ENCODE results near the gene NPFF. TPM values are rescaled to one million over a fixed set of nuclear protein-coding genes. Genes with fewer than 3 reads are reported as not detected.

Gene NPFF
- polyA plus RNA-seq, 1 experiment: not detected

Small RNA genes within 50 kb of the gene (small RNA-seq; reads per million reads assigned to genes)
- not detected for gene AC023509.3 (ENCODE audit: insufficient read length, low read depth)

Other genes with a start within 250 kb of the NPFF start
- 1.6 and 2.1 TPM in 2 replicates for gene ESPL1, start 239.2 kb downstream of the NPFF start, polyA plus RNA-seq (2011; rRNA removed)
- 970 and 991 TPM in 2 replicates for gene PFDN5, start 211.9 kb downstream of the NPFF start, polyA plus RNA-seq (2011; rRNA removed)
- gene MYG1, start 207.8 kb downstream of the NPFF start, polyA plus RNA-seq (2011; rRNA removed): 47.8 and 63.2 TPM in 2 replicates
- 40.0 and 46.7 TPM in 2 replicates for gene AAAS, start 185.9 kb downstream of the NPFF start, polyA plus RNA-seq (2011; rRNA removed)
- gene SP7, start 171.1 kb downstream of the NPFF start, polyA plus RNA-seq (2011; rRNA removed): not detected in 2 replicates
- gene SP1, start 127.3 kb downstream of the NPFF start, polyA plus RNA-seq (2011; rRNA removed): 44.6 and 45.9 TPM in 2 replicates
- gene AMHR2, start 83.6 kb downstream of the NPFF start, polyA plus RNA-seq (2011; rRNA removed): not detected in 2 replicates
- gene PRR13, start 65.8 kb downstream of the NPFF start, polyA plus RNA-seq (2011; rRNA removed): 71.4 and 92.8 TPM in 2 replicates
- gene PCBP2, start 55.4 kb downstream of the NPFF start, polyA plus RNA-seq (2011; rRNA removed): 286 and 408 TPM in 2 replicates
- 35.7 and 46.1 TPM in 2 replicates for gene MAP3K12, start 8.0 kb downstream of the NPFF start, polyA plus RNA-seq (2011; rRNA removed)
- 25.0 and 33.0 TPM in 2 replicates for gene TARBP2, start 6.2 kb downstream of the NPFF start, polyA plus RNA-seq (2011; rRNA removed)
- 21.7 and 27.1 TPM in 2 replicates for gene ATF7, start 118.9 kb upstream of the NPFF start, polyA plus RNA-seq (2011; rRNA removed)
- 261 and 433 TPM in 2 replicates for gene ATP5MC2, start 168.6 kb upstream of the NPFF start, polyA plus RNA-seq (2011; rRNA removed)
- 124 and 128 TPM in 2 replicates for gene CALCOCO1, start 220.0 kb upstream of the NPFF start, polyA plus RNA-seq (2011; rRNA removed)
- gene CISTR, start 244.5 kb upstream of the NPFF start, polyA plus RNA-seq (2011; rRNA removed): not detected in 2 replicates